GM23248 (cell line): ENCODE data around the gene CCNJ. TPM values are rescaled to one million over a fixed set of nuclear protein-coding genes. Genes with fewer than 3 reads are reported as not detected.

Experiments
- DNase-seq: peaks from one replicate; pipeline ENCODE4 v3.0.0-alpha.2; 2015
- H2AFZ ChIP-seq: fragments of 200-600 bp; sonication (generic); 2 replicates; pipeline ENCODE4 v1.6.1; 2016; ENCODE audit warnings: antibody characterized with exemption
- H3F3A ChIP-seq: fragments of 200-600 bp; sonication (generic); 2 replicates; pipeline ENCODE4 v1.6.1; 2016; ENCODE audit warnings: mild to moderate bottlenecking, antibody characterized with exemption, mixed run types; ENCODE audit not compliant: insufficient read depth
- H3K27ac ChIP-seq: fragments of 200-600 bp; sonication (generic); 2 replicates; pipeline ENCODE4 v1.5.1; 2016; ENCODE audit warnings: mild to moderate bottlenecking
- H3K27me3 ChIP-seq: fragments of 200-600 bp; sonication (generic); replicated peaks from 2 replicates; pipeline ENCODE4 v1.6.1; 2016; ENCODE audit warnings: mild to moderate bottlenecking; ENCODE audit not compliant: insufficient read depth
- H3K36me3 ChIP-seq: fragments of 200-600 bp; sonication (generic); 2 replicates; pipeline ENCODE4 v1.6.1; 2016; ENCODE audit warnings: low read depth, mild to moderate bottlenecking
- H3K4me1 ChIP-seq: fragments of 200-600 bp; sonication (generic); 2 replicates; pipeline ENCODE4 v1.6.1; 2016; ENCODE audit warnings: mild to moderate bottlenecking; ENCODE audit not compliant: insufficient read depth
- H3K4me2 ChIP-seq: fragments of 200-600 bp; sonication (generic); one replicate; pipeline ENCODE4 v1.6.1; 2016; ENCODE audit warnings: mild to moderate bottlenecking; ENCODE audit not compliant: unreplicated experiment
- H3K4me3 ChIP-seq: fragments of 200-600 bp; sonication (generic); 2 replicates; pipeline ENCODE4 v1.5.1; 2016; ENCODE audit warnings: mild to moderate bottlenecking
- H3K79me2 ChIP-seq: fragments of 200-600 bp; sonication (generic); 2 replicates; pipeline ENCODE4 v1.6.1; 2016; ENCODE audit warnings: mild to moderate bottlenecking; ENCODE audit not compliant: insufficient read depth
- H3K9ac ChIP-seq: fragments of 200-600 bp; sonication (generic); 2 replicates; pipeline ENCODE4 v1.6.1; 2016; ENCODE audit warnings: mild to moderate bottlenecking
- H3K9me2 ChIP-seq: fragments of 200-600 bp; sonication (generic); 2 replicates; pipeline ENCODE4 v1.6.1; 2016; ENCODE audit warnings: mixed run types, mild to moderate bottlenecking, moderate library complexity; ENCODE audit not compliant: insufficient read depth
- H3K9me3 ChIP-seq: fragments of 200-600 bp; sonication (generic); one replicate; pipeline ENCODE4 v1.6.1; 2017; ENCODE audit warnings: low read depth
- H4K20me1 ChIP-seq: fragments of 200-600 bp; sonication (generic); 2 replicates; pipeline ENCODE4 v1.6.0; 2016; ENCODE audit not compliant: insufficient read depth
- EZH2 ChIP-seq: fragments of 200-600 bp; sonication (generic); IDR thresholded peaks from 2 replicates; pipeline ENCODE4 v1.6.1; 2018; ENCODE audit warnings: antibody characterized with exemption, mild to moderate bottlenecking; ENCODE audit not compliant: insufficient read depth, poor library complexity, severe bottlenecking
- EZH2phosphoT487 ChIP-seq: fragments of 200-600 bp; sonication (generic); IDR thresholded peaks from 2 replicates; pipeline ENCODE4 v1.6.1; 2018; ENCODE audit warnings: antibody characterized with exemption, moderate library complexity, mild to moderate bottlenecking, low read depth; ENCODE audit not compliant: insufficient read depth
- WGBS, 2 experiments: methylation state at CpG; one replicate each; pipeline ENCODE4 v1.1.6; 2015 to 2017; ENCODE audit warnings: low lambda C conversion rate in 2 of 2, low coverage in 1 of 2; ENCODE audit errors: missing lambda C conversion rate in 2 of 2; 5-methylcytosine and 5-hydroxymethylcytosine counted together
- in situ Hi-C: fragments of 300-500 bp; cut with MboI; formaldehyde crosslinking; loops from 2 replicates; pipeline ENCODE4 v1.15.0; 2020
- polyA plus RNA-seq: library from polyadenylated mRNA; unstranded; fragments of >200 nt; fragmentation: Nextera tagmentation; extraction: Ambion mirVana; gene quantifications from 2 replicates; pipeline ENCODE4 v1.2.1, GENCODE V29; 2016
- total RNA-seq: library from RNA; depleted of rRNA; stranded (reverse); fragments of >200 nt; shearing (Covaris generic); gene quantifications from 2 replicates; pipeline ENCODE4 v1.2.3, GENCODE V29; 2014

Gene CCNJ
- total and polyA plus RNA-seq, 2 experiments from 2014 or later, result 2.7 to 2.9 TPM

- Histone ChIP-seq H3K9me2 (peaks cover 5% of the 10 kb centered on the region), H3K36me3 (no peaks in the 10 kb centered on the region), H3K79me2 (no peaks in the 10 kb centered on the region), H2AFZ (peak overlapping the region; percentile 99), H3K9ac (peak overlapping the region; percentile 93), H3F3A (no peaks in the 10 kb centered on the region; the same call in 1 of the 2 replicates), H3K27me3 (peaks cover 5% of the 10 kb centered on the region; the same call in 1 of the 2 replicates), H3K4me2 (peak overlapping the region; percentile 84), H4K20me1 (no peaks in the 10 kb centered on the region), H3K27ac (peak overlapping the region; percentile 95), H3K4me3 (peak overlapping the region; percentile 91), H3K4me1 (no peaks in the 10 kb centered on the region), H3K9me3 (no peaks in the 10 kb centered on the region)
- TF ChIP-seq EZH2phosphoT487, result no peak
- no peak for TF ChIP-seq EZH2
- WGBS, 2 experiments, result 1 to 3% methylated on average over 37 to 46 of the region's 47 CpGs
- peak; percentile 97 for DNase-seq
- in situ Hi-C loops, result no loop called here
Measured at GRCh38 chr10:96089670-96090462, 46.5 kb downstream of the CCNJ start.

- no peaks in the 10 kb centered on the region for H3K79me2 ChIP-seq
- DNase-seq, result no peak
- peak overlapping the region; percentile 84 for H3K4me2 ChIP-seq
- peaks cover 6% of the 10 kb centered on the region; the same call in 1 of the 2 replicates for H3K27me3 ChIP-seq
- peak overlapping the region; percentile 99 for H2AFZ ChIP-seq
- no peaks in the 10 kb centered on the region for H3K36me3 ChIP-seq
- TF ChIP-seq EZH2phosphoT487 (no peak), EZH2 (no peak)
- H3K4me3 ChIP-seq, result peak overlapping the region; percentile 91
- peaks cover 5% of the 10 kb centered on the region for H3K9me2 ChIP-seq
- no peaks in the 10 kb centered on the region for H3K4me1 ChIP-seq
- in situ Hi-C loops, result no loop called here
- WGBS, 2 experiments, result 85 to 92% methylated on average over 9 of the region's 9 CpGs
- H4K20me1 ChIP-seq, result no peaks in the 10 kb centered on the region
- peak overlapping the region; percentile 95 for H3K27ac ChIP-seq
- H3K9me3 ChIP-seq, result no peaks in the 10 kb centered on the region
- peak overlapping the region; percentile 93 for H3K9ac ChIP-seq
- H3F3A ChIP-seq, result no peaks in the 10 kb centered on the region; the same call in 1 of the 2 replicates
Measured at GRCh38 chr10:96090463-96090800, 47.0 kb downstream of the CCNJ start.

- Histone ChIP-seq H3K27me3 (peaks cover 6% of the 10 kb centered on the region; the same call in 1 of the 2 replicates), H3K9me3 (no peaks in the 10 kb centered on the region), H3K9me2 (peaks cover 5% of the 10 kb centered on the region), H3K79me2 (no peaks in the 10 kb centered on the region), H2AFZ (no peak overlapping the region), H3K4me3 (no peak overlapping the region), H3F3A (no peaks in the 10 kb centered on the region; the same call in 1 of the 2 replicates), H3K36me3 (no peaks in the 10 kb centered on the region), H3K4me1 (no peaks in the 10 kb centered on the region), H3K4me2 (no peak overlapping the region), H3K9ac (no peak overlapping the region), H4K20me1 (no peaks in the 10 kb centered on the region), H3K27ac (no peak overlapping the region)
- no peak for DNase-seq
- WGBS, 2 experiments, result 46 to 47% methylated on average over 8 of the region's 8 CpGs
- in situ Hi-C loops, result no loop called here
- TF ChIP-seq EZH2 (no peak), EZH2phosphoT487 (no peak)
Measured at GRCh38 chr10:96092999-96093767, 49.8 kb downstream of the CCNJ start.

GRCh38 chr10:96093948-96094347 lies 50.6 kb downstream of the CCNJ start:
- H3K9ac ChIP-seq, result no peak overlapping the region
- H3K4me2 ChIP-seq, result no peak overlapping the region
- peaks cover 6% of the 10 kb centered on the region; the same call in 1 of the 2 replicates for H3K27me3 ChIP-seq
- H3K9me3 ChIP-seq, result no peaks in the 10 kb centered on the region
- no peak overlapping the region for H3K27ac ChIP-seq
- no peaks in the 10 kb centered on the region for H4K20me1 ChIP-seq
- in situ Hi-C loops, result no loop called here
- H3K79me2 ChIP-seq, result no peaks in the 10 kb centered on the region
- no peaks in the 10 kb centered on the region; the same call in 1 of the 2 replicates for H3F3A ChIP-seq
- no peak for DNase-seq
- no peak overlapping the region for H2AFZ ChIP-seq
- H3K36me3 ChIP-seq, result no peaks in the 10 kb centered on the region
- no peak overlapping the region for H3K4me3 ChIP-seq
- WGBS, 2 experiments, result 16 to 31% methylated on average over 2 of the region's 2 CpGs
- TF ChIP-seq EZH2, result no peak
- no peak for TF ChIP-seq EZH2phosphoT487
- no peaks in the 10 kb centered on the region for H3K4me1 ChIP-seq
- H3K9me2 ChIP-seq, result peaks cover 5% of the 10 kb centered on the region
